T-cell (primary cell): ENCODE results near the gene NEUROD1. TPM values are rescaled to one million over a fixed set of nuclear protein-coding genes. Genes with fewer than 3 reads are reported as not detected.

Experiments
- ATAC-seq, 4 experiments: fragments of 200-7000 bp in 3 of 4; fragments of 150-1000 bp in 1 of 4; cut with Tn5 transposase; replicated peaks in 1 of 4; 1 replicate in 3 of 4; 2 replicates in 1 of 4; pipeline ENCODE4 v1.10.0; 2021; ENCODE audit warnings: moderate library complexity in 3 of 4, mild to moderate bottlenecking in 2 of 4, moderate number of reproducible peaks in 1 of 4
- CTCF ChIA-PET, 2 donors: fragments of 300-600 bp; sonication (Branson Sonifier 250); formaldehyde crosslinking; loops; one replicate each; lab custom pipeline; 2022; ENCODE audit warnings: antibody characterized with exemption in 2 of 2; lab: Charles Lee
- POLR2A ChIA-PET, 2 donors: fragments of 300-600 bp; sonication (Branson Sonifier 250); formaldehyde crosslinking; loops; one replicate each; lab custom pipeline; 2022; ENCODE audit warnings: antibody characterized with exemption in 2 of 2; lab: Charles Lee
- DNase-seq, 35 experiments: peaks; one replicate each; pipeline versions ENCODE4 v3.0.0 to v3.0.0-alpha.2; 2013 to 2023
- H3K27ac ChIP-seq: one replicate; pipeline ENCODE4 v1.5.1; 2013; ENCODE audit warnings: low read length
- H3K27me3 ChIP-seq, 2 experiments: replicated peaks in 1 of 2; 1 replicate in 1 of 2; 2 replicates in 1 of 2; pipeline versions ENCODE4 v1.6.1 to v1.7.0; 2013; ENCODE audit warnings: low read length in 1 of 2, mixed read lengths in 1 of 2; ENCODE audit not compliant: control insufficient read depth in 2 of 2, insufficient read depth in 2 of 2; ENCODE audit errors: extremely low read depth in 1 of 2
- H3K36me3 ChIP-seq, 2 donors: 1 replicate in 1 of 2; 2 replicates in 1 of 2; pipeline versions ENCODE4 v1.6.1 to v1.7.0; 2013; ENCODE audit warnings: low read length in 1 of 2; ENCODE audit not compliant: control insufficient read depth in 2 of 2, insufficient read depth in 1 of 2; ENCODE audit errors: extremely low read depth in 1 of 2
- H3K4me1 ChIP-seq, 2 experiments: 1 replicate in 1 of 2; 2 replicates in 1 of 2; pipeline versions ENCODE4 v1.6.1 to v1.7.0; 2013; ENCODE audit warnings: low read length in 2 of 2, mixed read lengths in 1 of 2; ENCODE audit not compliant: insufficient read depth in 2 of 2, control insufficient read depth in 1 of 2; ENCODE audit errors: extremely low read depth in 1 of 2
- H3K4me3 ChIP-seq, 2 donors: 1 replicate in 1 of 2; 2 replicates in 1 of 2; pipeline versions ENCODE4 v1.5.1 to v1.7.0; 2013; ENCODE audit warnings: mild to moderate bottlenecking in 2 of 2, low read length in 1 of 2, moderate library complexity in 1 of 2; ENCODE audit not compliant: control insufficient read depth in 1 of 2; ENCODE audit errors: extremely low read depth in 1 of 2
- H3K9me3 ChIP-seq: 2 replicates; pipeline ENCODE4 v1.7.0; 2013
- H3K27ac Mint-ChIP-seq, 2 donors: one replicate each; pipeline ENCODE4 v1.8.0; 2020 to 2021; ENCODE audit warnings: mild to moderate bottlenecking in 2 of 2, mixed read lengths in 2 of 2
- H3K27me3 Mint-ChIP-seq, 2 donors: one replicate each; pipeline ENCODE4 v1.8.0; 2021 to 2022; ENCODE audit warnings: mixed read lengths in 2 of 2
- H3K36me3 Mint-ChIP-seq: one replicate; pipeline ENCODE4 v1.8.0; 2021; ENCODE audit warnings: mixed read lengths
- H3K4me1 Mint-ChIP-seq, 3 donors: one replicate each; pipeline ENCODE4 v1.8.0; 2020 to 2022; ENCODE audit warnings: mixed read lengths in 3 of 3, mild to moderate bottlenecking in 1 of 3
- H3K4me3 Mint-ChIP-seq, 3 donors: one replicate each; pipeline ENCODE4 v1.8.0; 2020 to 2022; ENCODE audit warnings: mild to moderate bottlenecking in 3 of 3, mixed read lengths in 3 of 3, moderate library complexity in 3 of 3
- H3K9me3 Mint-ChIP-seq, 3 donors: one replicate each; pipeline ENCODE4 v1.8.0; 2020 to 2022; ENCODE audit warnings: mixed read lengths in 3 of 3
- WGBS: methylation state at CpG from one replicate; pipeline ENCODE4 v1.1.5; 2013; ENCODE audit warnings: missing lambda C conversion rate; ENCODE audit not compliant: insufficient coverage; 5-methylcytosine and 5-hydroxymethylcytosine counted together
- total RNA-seq, 35 experiments: library from RNA in 6 of 35; stranded (reverse) in 6 of 35; fragments of 120-200 nt in 1 of 35; gene quantifications; one replicate each; pipeline versions ENCODE4 v1.2.1 to v1.2.4 and lab custom pipeline; 2013 to 2026

Gene NEUROD1
- total RNA-seq, 5 donors from 2014 or later (not counting 1 experiment from before 2014, with no cell fraction given) = not detected

DNA sequence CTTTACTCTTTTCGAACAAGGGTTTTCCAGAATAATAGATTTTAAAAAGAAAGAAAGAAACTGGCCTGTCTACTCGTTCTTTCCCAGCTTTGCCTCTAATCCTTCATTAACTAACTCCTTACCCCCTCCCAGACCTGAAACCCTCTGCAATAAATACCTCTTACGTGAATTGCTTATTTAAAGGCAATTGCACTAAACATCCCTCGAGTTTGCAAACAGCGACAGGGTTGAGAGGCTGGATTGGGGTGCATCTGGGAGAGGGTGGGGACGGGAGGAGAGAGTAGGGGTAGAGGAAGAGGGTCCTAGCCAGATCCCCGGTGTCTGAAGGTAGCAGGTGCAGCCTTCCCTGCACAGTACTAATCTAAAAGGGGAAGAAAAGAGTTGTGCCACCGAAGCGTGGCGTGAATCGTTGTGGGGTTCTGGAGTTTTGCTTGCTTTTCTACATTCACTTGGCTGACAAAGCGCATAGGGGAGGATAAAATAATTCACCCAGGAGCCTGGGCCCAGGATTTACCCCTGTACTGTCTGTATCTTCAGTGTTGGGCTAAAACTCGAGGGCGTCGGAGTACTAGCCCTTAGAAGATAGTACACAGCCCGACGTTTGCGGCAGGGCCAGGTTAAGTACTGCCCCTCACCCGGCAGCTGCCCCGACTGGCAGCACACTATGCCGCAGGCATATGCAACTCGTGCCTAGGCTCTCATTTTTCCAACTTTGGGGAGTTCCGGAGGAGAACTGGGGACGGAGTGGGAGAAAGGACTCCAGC, 1.9 kb upstream of the NEUROD1 start:
- ATAC-seq = no peak
- H3K4me3 Mint-ChIP-seq = peak overlapping the region in 2 of 3 donors; percentile 39 to 68
- peak overlapping the region in 1 of 2 donors; percentile 32 for H3K4me3 ChIP-seq

GRCh38 chr2:181680937-181681811, 857 bp upstream of the NEUROD1 start:
- peaks cover 48 to 76% of the 10 kb centered on the region in 2 experiments for H3K27me3 ChIP-seq
- H3K4me1 Mint-ChIP-seq = peaks cover 56 to 62% (median 57%) of the 10 kb centered on the region in 3 donors
- POLR2A ChIA-PET = no interaction called here

More for the DNA sequence above, 1.9 kb upstream of the NEUROD1 start:
- Mint-ChIP-seq H3K27me3 (peaks cover 86 to 87% of the 10 kb centered on the region in 2 donors), H3K27ac (peak overlapping the region in 1 of 2 donors; percentile 33), H3K4me1 (peaks cover 56 to 62% (median 57%) of the 10 kb centered on the region in 3 donors), H3K36me3 (peaks cover 3% of the 10 kb centered on the region), H3K9me3 (peaks cover 0 to 18% (median 4%) of the 10 kb centered on the region in 3 donors)
- no peak for DNase-seq
- Histone ChIP-seq H3K27me3 (peaks cover 48 to 78% of the 10 kb centered on the region in 2 experiments), H3K4me1 (peaks cover 10 to 56% of the 10 kb centered on the region in 2 experiments), H3K36me3 (no peaks in the 10 kb centered on the region), H3K9me3 (peaks cover 2% of the 10 kb centered on the region), H3K27ac (no peak overlapping the region)
- 5% methylated on average over 10 of the region's 24 CpGs for WGBS
- ChIA-PET CTCF (interaction anchor here in 1 of 2 donors (0.9 kb wide), 1 partner anchor 32 kb away, joined by 4 read pairs; no protein-coding TSS in a partner anchor), POLR2A (no interaction called here)

GRCh38 chr2:181679544-181679979, 755 bp downstream of the NEUROD1 start:
- Histone ChIP-seq H3K4me1 (peaks cover 10 to 48% of the 10 kb centered on the region in 2 experiments), H3K4me3 (no peak overlapping the region), H3K27me3 (peaks cover 47 to 65% of the 10 kb centered on the region in 2 experiments), H3K36me3 (no peaks in the 10 kb centered on the region), H3K9me3 (peaks cover 2% of the 10 kb centered on the region), H3K27ac (no peak overlapping the region)
- DNase-seq (no peak), ATAC-seq (no peak)
- POLR2A ChIA-PET = interaction anchor here in 1 of 2 donors (0.6 kb wide), 1 partner anchor 1746 kb away, joined by 3 read pairs; no protein-coding TSS in a partner anchor
- no peak overlapping the region for H3K4me3 Mint-ChIP-seq
- peaks cover 0 to 18% (median 4%) of the 10 kb centered on the region in 3 donors for H3K9me3 Mint-ChIP-seq
- 12% methylated on average over 12 of the region's 20 CpGs for WGBS
- H3K27ac Mint-ChIP-seq = no peak overlapping the region
- H3K27me3 Mint-ChIP-seq = peaks cover 75 to 78% of the 10 kb centered on the region in 2 donors
- peaks cover 3% of the 10 kb centered on the region for H3K36me3 Mint-ChIP-seq
- CTCF ChIA-PET = interaction anchor here in 1 of 2 donors (0.8 to 0.9 kb wide), 2 partner anchors 36 to 218 kb away, joined by 3 read pairs; no protein-coding TSS in a partner anchor
- peaks cover 48 to 52% (median 50%) of the 10 kb centered on the region in 3 donors for H3K4me1 Mint-ChIP-seq

More at GRCh38 chr2:181680937-181681811, 857 bp upstream of the NEUROD1 start:
- no peak overlapping the region for H3K27ac ChIP-seq
- H3K9me3 ChIP-seq = peaks cover 2% of the 10 kb centered on the region
- DNase-seq (no peak), ATAC-seq (no peak)
- Mint-ChIP-seq H3K36me3 (peaks cover 3% of the 10 kb centered on the region), H3K9me3 (peaks cover 0 to 18% (median 4%) of the 10 kb centered on the region in 3 donors), H3K4me3 (peak overlapping the region; percentile 54 to 68 (median 59)), H3K27me3 (peaks cover 83 to 85% of the 10 kb centered on the region in 2 donors), H3K27ac (peak overlapping the region in 1 of 2 donors; percentile 42)
- H3K4me1 ChIP-seq = peaks cover 10 to 56% of the 10 kb centered on the region in 2 experiments
- no peaks in the 10 kb centered on the region for H3K36me3 ChIP-seq
- H3K4me3 ChIP-seq = peak overlapping the region in 1 of 2 donors; percentile 54
- CTCF ChIA-PET = interaction anchor here in 1 of 2 donors (0.9 kb wide), 1 partner anchor 33 kb away, joined by 4 read pairs; no protein-coding TSS in a partner anchor
- WGBS = 8% methylated on average over 34 of the region's 38 CpGs

DNA sequence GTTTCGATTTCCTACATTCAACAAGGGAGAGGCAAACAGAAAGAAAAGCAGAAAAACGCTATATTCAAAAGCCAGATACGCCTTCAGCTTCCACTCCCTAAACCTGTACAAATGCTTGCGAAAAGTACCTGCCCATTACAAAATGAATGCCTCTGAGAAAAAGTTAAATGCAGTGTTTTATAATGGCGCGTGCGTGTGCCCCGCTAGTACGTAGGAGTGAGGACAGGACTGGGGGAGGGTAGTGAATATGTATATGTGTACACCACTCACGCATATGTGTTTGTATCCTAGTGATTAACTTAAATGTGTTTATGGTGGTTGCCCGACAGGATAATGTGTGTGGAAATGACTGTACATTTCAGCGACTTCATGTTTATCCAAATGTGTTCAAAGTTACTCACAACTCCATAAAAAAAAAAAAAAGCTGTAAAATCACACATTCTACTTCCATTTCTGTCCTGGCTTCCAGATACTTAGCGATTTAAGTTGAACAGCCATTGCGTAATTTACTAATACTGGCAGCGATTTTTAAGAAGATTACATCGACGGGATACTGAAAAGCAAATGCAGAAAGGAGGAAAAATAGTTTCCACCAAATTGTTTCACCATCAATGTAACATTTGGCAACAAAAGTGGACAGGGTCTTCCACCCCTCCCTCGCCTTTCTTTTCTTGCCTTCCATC, 1.3 kb downstream of the NEUROD1 start:
- Mint-ChIP-seq H3K4me3 (peak overlapping the region in 1 of 3 donors; percentile 31), H3K27me3 (peaks cover 74 to 75% of the 10 kb centered on the region in 2 donors), H3K27ac (peak overlapping the region in 1 of 2 donors; percentile 34), H3K36me3 (peaks cover 3% of the 10 kb centered on the region), H3K9me3 (peaks cover 0 to 18% (median 4%) of the 10 kb centered on the region in 3 donors), H3K4me1 (peaks cover 45 to 49% (median 47%) of the 10 kb centered on the region in 3 donors)
- 23% methylated on average over 4 of the region's 18 CpGs for WGBS
- Histone ChIP-seq H3K9me3 (peaks cover 2% of the 10 kb centered on the region), H3K27me3 (peaks cover 49 to 59% of the 10 kb centered on the region in 2 experiments), H3K36me3 (no peaks in the 10 kb centered on the region), H3K27ac (no peak overlapping the region), H3K4me1 (peaks cover 10 to 42% of the 10 kb centered on the region in 2 experiments), H3K4me3 (no peak overlapping the region)
- POLR2A ChIA-PET = interaction anchor here in 1 of 2 donors (0.6 kb wide), 1 partner anchor 1746 kb away, joined by 3 read pairs; no protein-coding TSS in a partner anchor
- CTCF ChIA-PET = interaction anchor here in 1 of 2 donors (0.9 kb wide), 1 partner anchor 36 kb away, joined by 3 read pairs; no protein-coding TSS in a partner anchor
- no peak for ATAC-seq
- no peak for DNase-seq

GRCh38 chr2:181677912-181678586, 2.3 kb downstream of the NEUROD1 start:
- peaks cover 51 to 52% of the 10 kb centered on the region in 2 experiments for H3K27me3 ChIP-seq
- 20% methylated on average over 41 of the region's 41 CpGs for WGBS
- CTCF ChIA-PET = no interaction called here

More at GRCh38 chr2:181677912-181678586, 2.3 kb downstream of the NEUROD1 start:
- Mint-ChIP-seq H3K9me3 (peaks cover 0 to 18% (median 4%) of the 10 kb centered on the region in 3 donors), H3K27ac (peak overlapping the region; percentile 43 to 55), H3K36me3 (peaks cover 3% of the 10 kb centered on the region), H3K4me3 (peak overlapping the region in 1 of 3 donors; percentile 31), H3K27me3 (peaks cover 70 to 72% of the 10 kb centered on the region in 2 donors), H3K4me1 (peaks cover 40 to 46% (median 43%) of the 10 kb centered on the region in 3 donors)
- DNase-seq = peak in 31 of 35 experiments; percentile 15 to 71 (median 40)
- ATAC-seq = peak; percentile 41 to 68 (median 56)
- Histone ChIP-seq H3K9me3 (peaks cover 2% of the 10 kb centered on the region), H3K36me3 (no peaks in the 10 kb centered on the region), H3K4me1 (peaks cover 10 to 33% of the 10 kb centered on the region in 2 experiments), H3K27ac (no peak overlapping the region), H3K4me3 (peak overlapping the region in 1 of 2 donors; percentile 23)
- POLR2A ChIA-PET = no interaction called here
